Colonic mucosa (tissue), 4 donors: ENCODE results near the gene RFX2. TPM values are rescaled to one million over a fixed set of nuclear protein-coding genes. Genes with fewer than 3 reads are reported as not detected.

ENCODE experiments used
- DNase-seq: peaks from one replicate; pipeline ENCODE4 v3.0.0-alpha.2; 2020
- H3K27ac ChIP-seq: fragments of 200-600 bp; one replicate; pipeline ENCODE4 v1.8.0; 2021
- H3K27me3 ChIP-seq: fragments of 200-600 bp; one replicate; pipeline ENCODE4 v1.8.0; 2021
- H3K36me3 ChIP-seq: fragments of 200-600 bp; one replicate; pipeline ENCODE4 v1.8.0; 2021
- H3K4me1 ChIP-seq: fragments of 200-600 bp; one replicate; pipeline ENCODE4 v1.8.0; 2021; ENCODE audit warnings: mild to moderate bottlenecking
- H3K4me3 ChIP-seq: fragments of 200-600 bp; one replicate; pipeline ENCODE4 v1.8.0; 2021
- H3K9ac ChIP-seq, 2 donors: one replicate each; pipeline ENCODE4 v1.7.0; 2013; ENCODE audit warnings: control low read depth in 2 of 2, low read depth in 2 of 2, low read length in 2 of 2
- H3K9me3 ChIP-seq: fragments of 200-600 bp; one replicate; pipeline ENCODE4 v1.8.0; 2021
- CTCF ChIP-seq: fragments of 200-600 bp; IDR thresholded peaks from one replicate; pipeline ENCODE4 v1.8.0; 2022; ENCODE audit warnings: antibody characterized with exemption, mild to moderate bottlenecking
- intact Hi-C: fragments of 100-400 bp; cut with DNase I; formaldehyde crosslinking; loops from one replicate; pipeline ENCODE4 v1.14.1; 2022
- total RNA-seq, 2 donors: library from RNA; stranded (reverse); fragmentation: NEBNext Ultra II Directional in 1 of 2; extraction: Animal tissue kit (Norgen Biotek cat#: 25700) in 1 of 2; gene quantifications; one replicate each; pipeline ENCODE4 v1.2.1, GENCODE V29; 2021
- donor health status: healthy.
- donor health status: DM: no; HTN: no; CAD: no.
- donor health status: DM: no; HTN: no; CAD: no.

The RFX2 gene
- total RNA-seq, 2 donors from 2014 or later = 6.2 to 7.3 TPM

- Histone ChIP-seq H3K36me3 (no peaks in the 10 kb centered on the region), H3K9me3 (no peaks in the 10 kb centered on the region), H3K4me1 (peaks cover 16% of the 10 kb centered on the region), H3K27ac (peak overlapping the region; percentile 59), H3K27me3 (no peaks in the 10 kb centered on the region), H3K9ac (peak overlapping the region in 1 of 2 donors; percentile 19), H3K4me3 (no peak overlapping the region)
- intact Hi-C loops = no loop called here
- no peak for TF ChIP-seq CTCF
- peak; percentile 15 for DNase-seq
Observed at GRCh38 chr19:6067975-6068374, 42.3 kb downstream of the RFX2 start.

- H3K27me3 ChIP-seq = no peaks in the 10 kb centered on the region
- peak; percentile 89 for DNase-seq
- H3K4me1 ChIP-seq = peaks cover 18% of the 10 kb centered on the region
- H3K4me3 ChIP-seq = no peak overlapping the region
- H3K36me3 ChIP-seq = no peaks in the 10 kb centered on the region
- peak overlapping the region; percentile 59 for H3K27ac ChIP-seq
- no peak for TF ChIP-seq CTCF
- H3K9ac ChIP-seq = peak overlapping the region; percentile 19 to 51
- intact Hi-C loops = no loop called here
- H3K9me3 ChIP-seq = no peaks in the 10 kb centered on the region
Observed at GRCh38 chr19:6066661-6067646, 43.3 kb downstream of the RFX2 start.

DNA sequence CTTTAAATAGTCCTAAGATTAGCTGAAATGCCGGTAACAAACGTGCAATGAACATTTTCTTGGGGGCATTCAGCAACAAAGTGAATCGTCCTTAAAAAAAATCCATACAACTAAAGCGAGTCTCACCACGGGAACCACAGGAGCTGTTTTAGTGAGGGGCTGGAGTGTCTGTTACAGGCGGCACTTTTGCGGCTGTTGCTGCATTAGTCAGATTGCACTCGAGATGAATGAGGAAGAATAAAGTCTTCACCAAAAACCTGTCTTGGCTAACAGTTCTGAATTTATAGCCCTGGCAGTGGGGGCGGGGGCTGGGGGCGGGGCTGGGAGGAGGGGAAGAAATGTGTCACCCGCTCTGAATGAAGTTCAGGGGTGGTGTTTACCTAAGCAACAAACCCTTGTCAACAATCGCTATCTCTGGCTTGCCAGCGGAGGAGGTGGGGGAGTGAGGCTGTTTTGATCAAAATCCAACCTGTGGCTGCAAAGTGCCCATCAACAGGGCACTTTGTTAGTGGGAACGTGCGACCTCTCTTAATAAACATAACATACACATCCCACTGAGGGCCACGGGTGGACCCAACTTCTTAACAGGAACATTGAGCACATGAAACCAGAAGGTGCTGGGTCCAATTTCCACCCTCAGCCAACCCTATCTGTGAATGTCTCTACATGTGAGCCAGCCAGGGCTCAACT, 44.5 kb downstream of the RFX2 start:
- Histone ChIP-seq H3K9ac (peak overlapping the region in 1 of 2 donors; percentile 51), H3K27ac (peak overlapping the region; percentile 59), H3K36me3 (no peaks in the 10 kb centered on the region), H3K27me3 (no peaks in the 10 kb centered on the region), H3K9me3 (no peaks in the 10 kb centered on the region), H3K4me3 (no peak overlapping the region), H3K4me1 (peaks cover 23% of the 10 kb centered on the region)
- peak; percentile 60 for DNase-seq
- intact Hi-C loops = no loop called here
- TF ChIP-seq CTCF = no peak

- Histone ChIP-seq H3K27me3 (no peaks in the 10 kb centered on the region), H3K4me1 (peaks cover 23% of the 10 kb centered on the region), H3K27ac (no peak overlapping the region), H3K9ac (peak overlapping the region in 1 of 2 donors; percentile 41), H3K4me3 (no peak overlapping the region), H3K9me3 (no peaks in the 10 kb centered on the region), H3K36me3 (no peaks in the 10 kb centered on the region)
- no peak for DNase-seq
- intact Hi-C loops = no loop called here
- TF ChIP-seq CTCF = no peak
Observed at GRCh38 chr19:6064336-6065073, 45.8 kb downstream of the RFX2 start.
